BLaER1 treated with 17β-estradiol and CSF1 and Interleukin-3, amounts not matched to agents 10 nM and 100 nM (cell line): Measurements from ENCODE around the gene SLC36A2.

Source experiments
- H3K27ac ChIP-seq, 11 experiments: shearing (Covaris generic); formaldehyde crosslinking; 2 replicates each; pipeline ENCODE4 v1.8.1; 2022
- H3K27me3 ChIP-seq, 11 experiments: shearing (Covaris generic); formaldehyde crosslinking; 2 replicates each; pipeline ENCODE4 v1.8.1; 2022
- H3K36me3 ChIP-seq, 11 experiments: shearing (Covaris generic); formaldehyde crosslinking; 2 replicates each; pipeline ENCODE4 v1.8.1; 2022
- H3K4me1 ChIP-seq, 10 experiments: shearing (Covaris generic); formaldehyde crosslinking; 2 replicates each; pipeline ENCODE4 v1.8.1; 2022
- H3K4me2 ChIP-seq, 11 experiments: shearing (Covaris generic); formaldehyde crosslinking; 2 replicates each; pipeline ENCODE4 v1.8.1; 2022
- H3K4me3 ChIP-seq, 10 experiments: shearing (Covaris generic); formaldehyde crosslinking; 2 replicates each; pipeline ENCODE4 v1.8.1; 2022
- H3K9ac ChIP-seq, 11 experiments: shearing (Covaris generic); formaldehyde crosslinking; 2 replicates each; pipeline ENCODE4 v1.8.1; 2022
- H3K9me3 ChIP-seq, 11 experiments: shearing (Covaris generic); formaldehyde crosslinking; replicated peaks in 1 of 11; 2 replicates each; pipeline ENCODE4 v1.8.1; 2022
- H4K20me1 ChIP-seq, 11 experiments: shearing (Covaris generic); formaldehyde crosslinking; 2 replicates each; pipeline ENCODE4 v1.8.1; 2022
- Cebpa-rat ChIP-seq, 11 experiments: shearing (Covaris generic); IDR thresholded peaks; 2 replicates each; pipeline ENCODE4 v1.8.1; 2022

The SLC36A2 gene

GRCh38 chr5:151296478-151296830 lies 50.9 kb downstream of the SLC36A2 start:
- Histone ChIP-seq H3K9me3 (peaks cover 0 to 9% (median 0%) of the 10 kb centered on the region in 11 experiments; a peak in 7 of 22 replicates), H3K4me2 (no peak overlapping the region), H3K9ac (no peak overlapping the region), H3K27me3 (no peaks in the 10 kb centered on the region), H3K4me1 (peaks cover 0 to 5% (median 2%) of the 10 kb centered on the region in 10 experiments; a peak in 1 of 20 replicates), H3K27ac (no peak overlapping the region), H3K4me3 (no peak overlapping the region), H3K36me3 (no peaks in the 10 kb centered on the region), H4K20me1 (no peaks in the 10 kb centered on the region)
- TF ChIP-seq Cebpa-rat (IDR thresholded peaks at IDR 0.05), result no peak

- Histone ChIP-seq H3K9me3 (peaks cover 0 to 14% (median 3%) of the 10 kb centered on the region in 11 experiments; a peak in 10 of 22 replicates), H3K4me3 (no peak overlapping the region), H3K27ac (no peak overlapping the region), H3K27me3 (no peaks in the 10 kb centered on the region), H3K4me1 (peaks cover 0 to 5% (median 2%) of the 10 kb centered on the region in 10 experiments; a peak in 1 of 20 replicates), H3K4me2 (no peak overlapping the region), H3K36me3 (no peaks in the 10 kb centered on the region), H4K20me1 (no peaks in the 10 kb centered on the region), H3K9ac (no peak overlapping the region)
- TF ChIP-seq Cebpa-rat (IDR thresholded peaks at IDR 0.05), result no peak
Observed at GRCh38 chr5:151295791-151296477, 51.4 kb downstream of the SLC36A2 start.

DNA sequence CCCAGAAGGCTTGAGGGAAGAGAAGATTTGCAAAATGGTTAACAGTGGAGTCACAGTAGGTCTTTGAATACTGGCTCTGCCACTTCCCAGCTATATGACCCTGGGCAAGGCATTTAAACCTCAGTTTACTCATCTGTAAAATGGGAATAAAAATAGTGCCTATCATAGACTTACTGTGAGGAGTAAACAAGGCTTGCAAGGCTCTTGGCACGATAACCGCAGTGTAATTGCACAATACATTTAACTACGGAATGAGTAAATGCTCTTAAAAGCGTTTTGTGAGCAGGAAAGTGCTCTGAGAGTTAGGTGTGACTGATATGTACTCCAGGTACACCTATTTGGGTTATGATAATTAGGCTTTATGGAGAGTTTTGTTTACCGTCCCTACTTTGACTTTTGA lies 52.2 kb downstream of the SLC36A2 start:
- H3K9ac ChIP-seq, result no peak overlapping the region
- no peak overlapping the region for H3K27ac ChIP-seq
- peaks cover 0 to 19% (median 5%) of the 10 kb centered on the region in 11 experiments; a peak in 10 of 22 replicates for H3K9me3 ChIP-seq
- no peak overlapping the region for H3K4me2 ChIP-seq
- no peak overlapping the region for H3K4me3 ChIP-seq
- no peaks in the 10 kb centered on the region for H3K27me3 ChIP-seq
- no peaks in the 10 kb centered on the region for H3K36me3 ChIP-seq
- 0 out of 22 replicates have a peak, but pooled peaks of 2 of the 11 experiments have one; percentile 20 to 22 for TF ChIP-seq Cebpa-rat (IDR thresholded peaks at IDR 0.05)
- peaks cover 0 to 5% (median 2%) of the 10 kb centered on the region in 10 experiments; a peak in 1 of 20 replicates for H3K4me1 ChIP-seq
- H4K20me1 ChIP-seq, result no peaks in the 10 kb centered on the region

- no peak overlapping the region for H3K4me3 ChIP-seq
- H3K9me3 ChIP-seq, result peaks cover 0 to 19% (median 5%) of the 10 kb centered on the region in 11 experiments; a peak in 10 of 22 replicates
- H3K9ac ChIP-seq, result no peak overlapping the region
- H3K4me1 ChIP-seq, result peaks cover 0 to 5% (median 2%) of the 10 kb centered on the region in 10 experiments; a peak in 1 of 20 replicates
- H3K36me3 ChIP-seq, result no peaks in the 10 kb centered on the region
- H4K20me1 ChIP-seq, result no peaks in the 10 kb centered on the region
- no peak for TF ChIP-seq Cebpa-rat (IDR thresholded peaks at IDR 0.05)
- no peak overlapping the region for H3K27ac ChIP-seq
- H3K4me2 ChIP-seq, result no peak overlapping the region
- H3K27me3 ChIP-seq, result no peaks in the 10 kb centered on the region
Observed at GRCh38 chr5:151293624-151294023, 53.7 kb downstream of the SLC36A2 start.

- Histone ChIP-seq H3K4me3 (no peak overlapping the region), H3K4me1 (no peaks in the 10 kb centered on the region), H3K27me3 (no peaks in the 10 kb centered on the region), H3K9ac (no peak overlapping the region), H4K20me1 (no peaks in the 10 kb centered on the region), H3K9me3 (peaks cover 0 to 19% (median 5%) of the 10 kb centered on the region in 11 experiments; a peak in 10 of 22 replicates), H3K27ac (no peak overlapping the region), H3K4me2 (no peak overlapping the region), H3K36me3 (no peaks in the 10 kb centered on the region)
- TF ChIP-seq Cebpa-rat (IDR thresholded peaks at IDR 0.05), result no peak
Observed at GRCh38 chr5:151288180-151288579, 59.2 kb downstream of the SLC36A2 start.

DNA sequence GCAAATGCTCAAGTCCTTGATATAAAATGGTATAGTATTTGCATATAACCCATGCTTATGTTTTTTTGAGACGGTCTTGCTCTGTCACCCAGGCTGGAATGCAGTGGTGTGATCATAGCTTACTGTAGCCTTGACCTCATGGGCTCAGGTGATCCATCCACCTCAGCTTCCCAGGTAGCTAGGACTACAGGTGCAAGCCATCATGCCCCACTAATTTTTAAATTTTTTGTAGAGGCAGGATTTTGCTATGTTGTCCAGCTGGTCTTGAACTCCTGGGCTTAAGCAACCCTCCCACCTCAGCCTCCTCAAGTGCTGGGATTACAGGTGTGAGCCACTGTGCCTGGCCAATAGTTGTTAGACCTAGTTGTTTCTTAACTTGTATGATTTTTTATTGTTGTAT lies 61.1 kb downstream of the SLC36A2 start:
- no peak overlapping the region for H3K4me3 ChIP-seq
- H3K9me3 ChIP-seq, result peaks cover 0 to 10% (median 5%) of the 10 kb centered on the region in 11 experiments; a peak in 10 of 22 replicates
- no peaks in the 10 kb centered on the region for H4K20me1 ChIP-seq
- no peaks in the 10 kb centered on the region for H3K27me3 ChIP-seq
- no peak overlapping the region for H3K9ac ChIP-seq
- H3K4me1 ChIP-seq, result no peaks in the 10 kb centered on the region
- no peak for TF ChIP-seq Cebpa-rat (IDR thresholded peaks at IDR 0.05)
- no peaks in the 10 kb centered on the region for H3K36me3 ChIP-seq
- H3K27ac ChIP-seq, result no peak overlapping the region
- no peak overlapping the region for H3K4me2 ChIP-seq

GRCh38 chr5:151285683-151286082 lies 61.7 kb downstream of the SLC36A2 start:
- no peak overlapping the region for H3K9ac ChIP-seq
- no peak overlapping the region for H3K4me3 ChIP-seq
- H3K4me2 ChIP-seq, result no peak overlapping the region
- H3K4me1 ChIP-seq, result no peaks in the 10 kb centered on the region
- TF ChIP-seq Cebpa-rat (IDR thresholded peaks at IDR 0.05), result no peak
- peaks cover 0 to 4% (median 0%) of the 10 kb centered on the region in 11 experiments; a peak in 2 of 22 replicates for H3K9me3 ChIP-seq
- H3K27ac ChIP-seq, result no peak overlapping the region
- no peaks in the 10 kb centered on the region for H4K20me1 ChIP-seq
- no peaks in the 10 kb centered on the region for H3K27me3 ChIP-seq
- no peaks in the 10 kb centered on the region for H3K36me3 ChIP-seq

- TF ChIP-seq Cebpa-rat (IDR thresholded peaks at IDR 0.05), result no peak
- no peaks in the 10 kb centered on the region for H4K20me1 ChIP-seq
- H3K4me3 ChIP-seq, result no peak overlapping the region
- H3K9me3 ChIP-seq, result no peaks in the 10 kb centered on the region
- H3K36me3 ChIP-seq, result no peaks in the 10 kb centered on the region
- no peaks in the 10 kb centered on the region for H3K27me3 ChIP-seq
- H3K4me2 ChIP-seq, result no peak overlapping the region
- no peak overlapping the region for H3K27ac ChIP-seq
- no peaks in the 10 kb centered on the region for H3K4me1 ChIP-seq
- no peak overlapping the region for H3K9ac ChIP-seq
Observed at GRCh38 chr5:151284392-151284967, 62.9 kb downstream of the SLC36A2 start.

DNA sequence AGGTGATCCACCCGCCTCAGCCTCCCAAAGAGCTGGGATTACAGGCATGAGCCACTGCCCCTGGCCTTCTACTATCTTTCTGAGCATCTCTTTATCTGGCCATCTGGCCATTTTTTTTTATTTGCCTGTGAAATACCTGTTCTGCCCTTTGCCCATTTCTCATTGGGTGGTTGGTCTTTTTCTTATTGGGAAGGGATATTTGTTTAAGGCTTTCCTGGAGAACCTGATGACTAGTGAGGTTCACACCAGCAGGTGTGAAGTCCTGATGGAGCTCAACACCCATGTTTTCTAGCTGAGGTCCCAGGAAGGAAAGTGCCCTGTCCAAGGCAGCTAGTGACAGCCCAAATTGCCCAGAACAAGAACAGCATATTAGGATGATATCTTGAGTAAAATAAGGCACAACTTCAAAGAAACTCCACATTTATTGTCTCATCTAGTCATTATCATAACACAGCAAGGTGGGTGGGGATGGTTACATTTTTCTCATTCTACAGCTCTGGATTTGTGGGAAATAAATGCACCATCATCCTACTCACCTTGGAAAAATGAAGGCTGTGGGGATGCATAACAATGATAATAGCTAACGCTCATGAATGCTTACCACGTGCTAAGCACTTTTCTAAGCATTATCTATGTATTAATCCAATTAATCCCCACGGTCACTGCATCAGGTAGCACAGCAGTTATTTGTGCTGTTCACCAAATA lies 64.1 kb downstream of the SLC36A2 start:
- Histone ChIP-seq H3K9ac (no peak overlapping the region), H3K27ac (no peak overlapping the region), H3K9me3 (no peaks in the 10 kb centered on the region), H3K4me1 (no peaks in the 10 kb centered on the region), H4K20me1 (no peaks in the 10 kb centered on the region), H3K4me2 (no peak overlapping the region), H3K36me3 (no peaks in the 10 kb centered on the region), H3K27me3 (no peaks in the 10 kb centered on the region), H3K4me3 (no peak overlapping the region)
- TF ChIP-seq Cebpa-rat (IDR thresholded peaks at IDR 0.05), result no peak
